PC-9 (cell line): ENCODE data around the gene EVPL.

Experiments
- EZH2 ChIP-seq: fragments of 200-600 bp; sonication (generic); IDR thresholded peaks from 2 replicates; pipeline ENCODE4 v1.8.0; 2017; ENCODE audit warnings: antibody characterized with exemption, low read depth
- TF ChIP-seq, protein P1 (sequence below): fragments of 200-600 bp; sonication (generic); conservative IDR thresholded peaks from 2 replicates; pipeline ENCODE4 v1.6.1; 2017; ENCODE audit warnings: mixed run types, antibody characterized with exemption, mild to moderate bottlenecking, moderate library complexity

DNA sequence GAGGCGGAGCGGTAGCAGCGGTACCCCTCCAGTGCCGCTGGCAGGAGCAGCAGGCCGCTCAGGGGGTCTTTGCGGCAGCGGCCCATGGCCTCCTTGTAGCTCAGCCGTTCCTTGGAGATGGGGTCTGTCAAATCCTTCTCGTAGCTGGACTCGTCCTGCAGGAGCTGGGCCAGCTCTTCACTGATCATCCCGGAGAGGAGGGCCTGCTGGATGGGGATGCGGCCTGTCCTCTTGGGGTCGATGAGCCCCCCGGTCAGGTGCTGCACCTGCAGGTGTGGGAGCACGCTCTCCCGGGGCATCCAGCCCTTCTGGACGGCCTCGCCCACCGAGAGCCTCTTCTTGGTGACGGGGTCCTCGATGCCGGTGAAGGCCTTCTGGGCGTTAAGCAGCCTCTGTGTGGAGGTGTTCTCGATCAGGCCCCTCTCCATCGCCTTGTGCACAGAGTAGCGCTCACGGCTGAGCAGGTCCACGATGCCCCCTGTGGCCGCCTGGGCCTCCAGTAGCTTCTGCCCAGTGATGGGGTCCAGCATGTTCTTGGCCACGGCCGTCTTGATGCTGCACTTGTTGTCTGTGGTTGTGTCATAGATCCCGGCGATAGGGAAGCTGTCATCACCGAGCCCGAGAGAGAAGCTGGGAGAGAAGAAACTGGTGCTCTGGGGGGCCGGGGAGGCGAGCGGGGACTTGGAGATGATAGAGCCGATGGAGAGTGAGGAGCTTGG lies 19.8 kb downstream of the EVPL start:
- TF ChIP-seq, protein P1, sequence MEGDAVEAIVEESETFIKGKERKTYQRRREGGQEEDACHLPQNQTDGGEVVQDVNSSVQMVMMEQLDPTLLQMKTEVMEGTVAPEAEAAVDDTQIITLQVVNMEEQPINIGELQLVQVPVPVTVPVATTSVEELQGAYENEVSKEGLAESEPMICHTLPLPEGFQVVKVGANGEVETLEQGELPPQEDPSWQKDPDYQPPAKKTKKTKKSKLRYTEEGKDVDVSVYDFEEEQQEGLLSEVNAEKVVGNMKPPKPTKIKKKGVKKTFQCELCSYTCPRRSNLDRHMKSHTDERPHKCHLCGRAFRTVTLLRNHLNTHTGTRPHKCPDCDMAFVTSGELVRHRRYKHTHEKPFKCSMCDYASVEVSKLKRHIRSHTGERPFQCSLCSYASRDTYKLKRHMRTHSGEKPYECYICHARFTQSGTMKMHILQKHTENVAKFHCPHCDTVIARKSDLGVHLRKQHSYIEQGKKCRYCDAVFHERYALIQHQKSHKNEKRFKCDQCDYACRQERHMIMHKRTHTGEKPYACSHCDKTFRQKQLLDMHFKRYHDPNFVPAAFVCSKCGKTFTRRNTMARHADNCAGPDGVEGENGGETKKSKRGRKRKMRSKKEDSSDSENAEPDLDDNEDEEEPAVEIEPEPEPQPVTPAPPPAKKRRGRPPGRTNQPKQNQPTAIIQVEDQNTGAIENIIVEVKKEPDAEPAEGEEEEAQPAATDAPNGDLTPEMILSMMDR, result no peak
- TF ChIP-seq EZH2, result no peak
